Brain microvascular endothelial cell (primary cell): Measurements from ENCODE around the gene ZBTB46.

Experiments used
- DNase-seq: peaks from one replicate; pipeline ENCODE4 v3.0.0-alpha.2; 2020
- H3K27ac ChIP-seq: fragments of 250-450 bp; sonication (Bioruptor Pico); 2 replicates; pipeline ENCODE4 v1.5.1; 2020; ENCODE audit warnings: mild to moderate bottlenecking, moderate library complexity
- H3K27me3 ChIP-seq: fragments of 250-450 bp; sonication (Bioruptor Pico); replicated peaks from 2 replicates; pipeline ENCODE4 v1.5.1; 2020; ENCODE audit warnings: mild to moderate bottlenecking
- H3K36me3 ChIP-seq: fragments of 250-450 bp; sonication (Bioruptor Pico); replicated peaks from 2 replicates; pipeline ENCODE4 v1.5.1; 2020; ENCODE audit warnings: mild to moderate bottlenecking
- H3K4me3 ChIP-seq: 2 replicates; pipeline ENCODE4 v1.5.1; 2011; ENCODE audit warnings: low read depth, mild to moderate bottlenecking, control low read depth, low read length, moderate library complexity
- CTCF ChIP-seq: IDR thresholded peaks from 2 replicates; pipeline ENCODE4 v1.5.1; 2011; ENCODE audit warnings: low read depth, mild to moderate bottlenecking, moderate library complexity, low read length, control low read depth, inconsistent platforms; ENCODE audit errors: missing control alignments
- in situ Hi-C: cut with HindIII; loops from 2 replicates; pipeline ENCODE4 v1.10.0; 2017; ENCODE audit warnings: low sequenced_read_pairs, low pct_ligation_motif_present

Gene ZBTB46

GRCh38 chr20:63815615-63816253 is 15.3 kb downstream of the ZBTB46 start:
- H3K27me3 ChIP-seq, result no peaks in the 10 kb centered on the region
- H3K27ac ChIP-seq, result no peak overlapping the region
- no peak for TF ChIP-seq CTCF
- no peak for DNase-seq
- no peaks in the 10 kb centered on the region for H3K36me3 ChIP-seq
- in situ Hi-C loops, result no loop called here
- H3K4me3 ChIP-seq, result no peak overlapping the region

- Histone ChIP-seq H3K36me3 (no peaks in the 10 kb centered on the region), H3K27ac (no peak overlapping the region), H3K4me3 (no peak overlapping the region), H3K27me3 (no peaks in the 10 kb centered on the region)
- no peak for TF ChIP-seq CTCF
- in situ Hi-C loops, result no loop called here
- no peak for DNase-seq
Observed at GRCh38 chr20:63814891-63815614, 16.0 kb downstream of the ZBTB46 start.

- TF ChIP-seq CTCF, result no peak
- DNase-seq, result no peak
- Histone ChIP-seq H3K27ac (no peak overlapping the region), H3K4me3 (no peak overlapping the region), H3K27me3 (no peaks in the 10 kb centered on the region), H3K36me3 (no peaks in the 10 kb centered on the region)
- in situ Hi-C loops, result no loop called here
Observed at GRCh38 chr20:63811491-63811875, 19.6 kb downstream of the ZBTB46 start.

GRCh38 chr20:63810730-63811490 is 20.2 kb downstream of the ZBTB46 start:
- Histone ChIP-seq H3K4me3 (no peak overlapping the region), H3K27ac (no peak overlapping the region), H3K27me3 (no peaks in the 10 kb centered on the region), H3K36me3 (no peaks in the 10 kb centered on the region)
- in situ Hi-C loops, result no loop called here
- TF ChIP-seq CTCF, result no peak
- DNase-seq, result no peak

GRCh38 chr20:63809856-63810255 is 21.2 kb downstream of the ZBTB46 start:
- Histone ChIP-seq H3K27me3 (no peaks in the 10 kb centered on the region), H3K27ac (no peak overlapping the region), H3K4me3 (no peak overlapping the region), H3K36me3 (no peaks in the 10 kb centered on the region)
- in situ Hi-C loops, result no loop called here
- no peak for TF ChIP-seq CTCF
- no peak for DNase-seq
